HG03457 (cell line): Measurements from ENCODE around the gene PDXDC1.
"Not testable (repeated sequence)": the region's sequence is repeated elsewhere in the genome, so short reads cannot be mapped to it uniquely, and the experiment has no call there.

ENCODE experiments used
- ATAC-seq: cut with Tn5 transposase; IDR thresholded peaks from one replicate; pipeline ENCODE4 v1.9.1; 2021; ENCODE audit warnings: moderate number of reproducible peaks; ENCODE audit not compliant: unreplicated experiment

The PDXDC1 gene

DNA sequence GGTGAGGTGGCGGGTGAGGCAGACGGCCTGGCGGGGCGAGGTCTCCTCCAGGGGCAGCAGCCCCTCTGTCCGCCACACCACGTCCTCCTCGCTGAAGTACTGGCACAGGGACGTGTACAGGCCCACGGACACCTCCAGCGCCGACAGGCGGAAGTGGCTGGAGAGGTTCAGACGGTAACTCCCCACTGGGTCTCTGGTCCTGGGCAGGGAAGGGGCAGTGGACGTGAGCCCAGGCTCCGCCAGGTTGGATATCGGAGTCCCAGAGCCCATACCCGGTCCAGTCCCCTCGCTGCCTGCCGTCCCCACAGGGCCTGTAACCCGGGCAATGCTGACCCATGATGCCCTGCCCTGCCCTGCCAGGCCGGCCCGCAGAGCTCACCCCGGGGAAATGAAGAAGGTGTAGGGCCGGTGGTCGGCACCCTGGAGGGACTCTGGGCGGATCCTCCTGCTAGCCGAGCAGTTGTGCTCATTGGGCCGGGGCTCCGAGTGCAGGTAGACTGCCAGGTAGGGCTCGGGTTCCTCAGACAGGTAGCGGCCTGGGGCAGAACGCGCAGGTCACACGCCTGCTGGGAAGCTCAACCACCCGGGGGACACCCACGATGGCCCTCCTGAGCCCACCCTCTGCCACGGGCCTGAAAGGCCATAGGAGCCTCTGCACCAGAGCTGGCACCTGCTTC is 155.6 kb downstream of the PDXDC1 start:
- not testable (repeated sequence) for ATAC-seq

DNA sequence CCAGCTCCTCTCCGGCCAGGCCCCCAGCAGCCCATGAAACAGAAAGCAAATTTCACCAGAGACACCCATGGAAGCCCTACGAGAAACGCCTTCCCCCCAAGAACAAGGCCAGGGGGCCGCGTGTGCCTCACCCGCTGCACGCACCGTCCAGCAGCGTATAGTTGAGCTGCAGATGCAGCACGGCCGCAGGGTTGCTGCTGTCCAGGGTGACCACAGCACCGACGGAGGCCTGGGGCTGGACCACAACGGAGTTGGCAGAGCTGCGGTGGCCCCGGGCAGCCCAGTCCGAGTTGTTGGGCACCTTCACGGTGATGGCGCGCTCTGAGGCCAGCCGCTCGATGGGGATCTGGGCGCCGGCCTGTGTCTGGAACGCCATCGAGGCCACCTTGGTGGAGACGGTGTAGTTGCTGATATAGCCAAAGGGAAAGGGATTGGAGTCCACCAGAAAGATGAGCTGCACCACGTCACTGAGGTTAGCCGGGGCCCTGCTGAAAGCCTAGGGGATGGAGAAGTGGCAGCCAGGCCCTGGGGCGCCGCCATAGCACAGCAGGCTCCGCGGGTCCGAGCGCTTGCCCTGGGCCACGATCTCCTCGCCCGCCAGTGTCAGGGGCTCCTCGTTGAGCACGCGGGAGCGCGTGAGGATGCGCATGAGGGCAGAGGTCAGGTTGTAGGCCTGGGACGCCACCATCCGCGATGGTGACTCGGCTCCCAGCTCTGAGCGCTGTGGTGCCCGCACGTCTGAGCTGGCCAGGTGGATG is 156.3 kb downstream of the PDXDC1 start:
- ATAC-seq, result not testable (repeated sequence)

DNA sequence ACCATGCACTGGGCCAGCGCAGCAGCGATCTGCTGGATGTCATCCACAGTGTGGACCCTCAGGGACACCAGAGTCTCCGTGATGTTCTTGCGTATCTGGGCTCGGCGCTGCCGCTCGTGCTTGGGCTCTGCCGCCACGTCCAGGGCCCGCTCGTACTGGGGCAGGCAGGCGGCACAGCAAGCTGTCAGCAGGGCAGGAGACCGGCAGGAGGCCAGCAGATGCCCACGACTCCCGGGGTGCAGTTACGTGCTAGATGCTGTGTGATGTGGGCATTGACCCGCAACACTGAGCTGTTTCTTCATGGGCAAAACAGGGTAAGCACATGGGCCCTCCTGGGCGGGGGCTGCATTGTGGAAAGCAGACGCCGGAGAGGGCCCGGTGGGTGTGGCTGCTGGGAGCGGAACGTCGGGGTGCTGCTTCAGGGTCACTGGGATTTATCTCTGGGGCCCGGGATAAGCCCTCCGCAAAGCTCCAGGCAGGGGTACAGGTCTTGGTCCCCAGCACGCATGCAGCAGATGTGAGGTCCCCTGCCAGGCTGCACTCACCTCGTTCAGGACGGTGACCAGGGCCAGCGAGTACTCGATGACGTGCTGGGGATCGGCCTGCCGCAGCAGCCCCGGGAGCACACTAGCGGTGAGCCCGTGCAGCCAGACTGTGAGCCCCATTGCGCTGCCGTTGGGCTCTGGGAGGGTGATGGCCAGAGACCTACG is 158.0 kb downstream of the PDXDC1 start:
- not testable (repeated sequence) for ATAC-seq

DNA sequence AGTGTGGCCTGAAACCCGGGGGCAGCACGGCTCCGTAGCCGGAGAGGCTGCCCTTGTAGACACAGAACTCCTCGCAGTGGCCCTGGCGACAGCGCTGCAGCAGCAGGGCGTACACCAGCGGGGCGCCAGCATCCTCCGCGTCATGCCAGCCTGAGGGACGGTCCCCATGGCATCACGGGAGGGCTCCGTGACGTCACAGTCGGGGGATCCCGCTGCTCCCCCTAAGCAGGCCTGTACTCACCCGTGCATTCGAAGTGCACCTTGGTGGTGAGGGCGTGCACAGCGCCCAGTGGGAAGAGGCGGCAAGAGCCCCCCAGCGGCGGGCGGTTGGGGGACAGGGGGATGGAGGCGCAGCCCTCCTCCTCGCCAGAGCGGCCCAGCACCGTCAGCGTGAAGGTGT is 158.7 kb downstream of the PDXDC1 start:
- ATAC-seq, result not testable (repeated sequence)

DNA sequence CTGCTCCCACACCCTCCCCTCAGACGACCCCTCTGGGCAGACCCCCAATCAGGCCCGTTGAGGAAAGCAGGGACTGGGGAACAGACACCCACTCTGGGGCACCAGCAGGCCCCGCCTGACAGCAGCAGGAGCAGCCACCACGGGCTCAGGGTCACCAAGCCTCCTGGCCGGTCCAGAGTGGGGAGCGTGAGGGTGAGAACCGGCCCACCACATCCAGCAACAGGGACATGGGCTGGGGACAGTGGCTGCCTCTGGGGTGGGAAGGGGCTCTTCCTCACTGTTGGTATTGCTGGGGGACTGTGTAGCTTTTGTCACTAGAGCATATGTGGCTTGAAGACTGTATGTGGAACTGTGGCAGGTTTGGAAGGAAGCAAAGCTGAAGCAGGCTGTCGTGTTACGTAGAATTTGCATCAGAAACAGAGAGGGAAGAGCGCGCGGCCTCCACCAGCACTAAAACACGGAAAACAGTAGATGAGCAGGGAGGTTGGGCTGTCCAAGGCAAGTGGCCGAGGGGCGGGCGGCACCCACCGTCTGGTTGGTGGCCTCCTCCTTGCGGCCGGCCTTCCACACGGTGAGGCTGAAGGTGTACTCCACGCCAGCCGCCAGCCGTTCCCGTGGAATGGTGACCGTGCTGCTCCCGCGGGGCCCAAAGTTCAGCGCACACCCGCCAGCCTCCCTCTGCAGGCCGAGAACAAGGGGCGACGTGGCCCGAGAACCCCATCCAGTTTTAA is 160.1 kb downstream of the PDXDC1 start:
- ATAC-seq, result not testable (repeated sequence)

DNA sequence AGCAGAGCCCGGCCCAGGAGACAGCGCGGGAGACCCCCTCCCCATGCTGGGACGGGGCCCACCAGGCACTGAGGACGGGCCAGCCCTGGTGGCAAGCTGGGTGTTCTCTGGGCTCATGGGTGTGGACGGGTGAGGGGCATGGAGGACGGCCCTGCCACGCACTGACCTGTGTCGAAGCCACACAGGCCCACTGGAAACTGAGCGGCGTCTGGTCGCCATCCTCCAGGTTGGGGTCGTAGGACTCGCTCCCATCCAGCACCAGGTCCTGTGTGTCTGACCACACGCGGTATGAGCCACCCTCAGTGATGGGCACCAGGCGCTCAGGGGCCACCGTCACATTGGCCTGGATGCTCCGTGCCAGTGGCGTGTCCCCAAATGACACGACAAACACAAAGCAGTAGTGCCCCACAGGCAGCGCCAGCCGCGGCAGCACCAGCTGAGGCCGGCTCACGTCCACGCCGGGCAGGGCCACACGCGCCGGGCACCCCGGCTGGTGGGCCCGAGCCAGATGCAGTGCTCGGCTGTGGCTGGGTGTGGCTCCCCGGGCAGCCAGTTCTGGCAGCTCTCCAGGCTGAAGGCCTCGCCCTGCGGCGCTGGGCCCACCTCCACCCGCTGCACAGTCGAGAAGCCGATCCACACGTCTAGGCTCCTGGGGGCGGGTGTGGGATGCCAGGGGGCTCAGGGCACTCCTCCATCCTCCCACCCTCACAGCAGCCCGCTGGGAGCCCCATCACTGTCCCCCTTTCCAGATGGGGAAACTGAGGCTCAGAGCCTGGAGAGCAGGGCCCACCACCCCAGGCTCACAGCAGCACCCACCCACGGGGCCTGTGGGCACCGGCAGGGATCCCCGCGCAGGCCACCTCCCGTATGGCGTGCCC is 160.9 kb downstream of the PDXDC1 start:
- not testable (repeated sequence) for ATAC-seq

DNA sequence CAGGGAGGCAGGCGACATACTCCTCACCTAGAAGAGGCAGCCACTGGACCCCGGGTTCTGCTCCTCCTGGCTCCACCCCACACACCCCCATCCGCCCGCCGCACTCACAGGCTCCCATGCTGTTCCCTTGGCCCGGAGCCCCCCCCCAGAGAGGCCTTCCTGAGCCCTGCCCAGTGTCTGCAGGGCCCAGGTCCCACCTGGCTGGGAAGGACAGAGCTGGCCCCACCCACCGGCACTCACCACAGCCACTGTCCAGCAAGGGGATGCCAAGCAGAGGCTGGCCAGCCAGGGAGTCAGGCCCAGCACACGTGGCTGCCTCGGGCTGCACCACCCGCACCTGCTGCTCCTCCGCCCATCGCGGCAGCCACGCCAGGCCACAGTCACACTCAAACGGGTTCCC is 162.7 kb downstream of the PDXDC1 start:
- not testable (repeated sequence) for ATAC-seq

DNA sequence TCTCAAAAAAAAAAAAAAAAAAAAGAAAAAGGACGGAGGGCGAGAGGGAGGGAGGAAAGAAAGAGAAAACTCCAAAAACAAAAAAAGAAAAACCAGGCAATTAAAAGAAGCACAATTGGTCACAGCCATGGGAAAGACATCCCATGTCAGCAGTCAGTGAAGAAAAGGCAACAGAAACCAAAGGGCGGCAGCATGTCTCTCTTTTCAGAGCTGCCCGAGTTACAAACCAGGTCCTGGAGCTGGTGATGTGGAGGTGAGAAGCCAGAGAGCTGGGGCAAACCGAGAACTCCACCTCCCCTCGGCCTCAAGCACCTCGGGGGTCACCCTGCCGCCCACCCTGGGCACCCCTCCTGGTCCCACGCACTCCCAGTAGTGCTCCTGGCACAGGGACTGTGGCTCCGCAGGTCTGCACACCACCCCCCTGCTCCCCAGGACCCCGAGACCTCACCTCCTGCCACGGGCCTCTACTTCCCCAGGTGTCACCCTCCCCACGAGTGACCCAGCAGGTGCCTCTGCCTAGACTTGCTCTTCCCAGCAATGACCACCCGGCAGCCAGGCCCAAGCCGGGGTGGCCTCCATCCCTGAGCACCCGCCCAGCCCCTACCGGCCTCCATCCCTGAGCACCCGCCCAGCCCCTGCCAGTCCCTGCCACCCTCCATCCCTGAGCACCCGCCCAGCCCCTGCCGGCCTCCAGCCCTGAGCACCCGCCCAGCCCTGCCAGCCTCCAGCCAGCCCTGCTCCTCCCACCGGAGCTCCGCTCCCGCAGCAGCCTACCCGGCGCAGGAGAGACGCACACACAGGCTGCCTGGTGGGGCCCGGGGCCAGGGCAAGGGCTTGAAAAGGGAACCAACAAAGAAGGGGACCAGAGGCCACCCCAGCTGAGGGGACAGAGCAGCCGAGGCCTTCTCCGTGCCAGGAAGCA is 165.9 kb downstream of the PDXDC1 start:
- ATAC-seq, result not testable (repeated sequence)

DNA sequence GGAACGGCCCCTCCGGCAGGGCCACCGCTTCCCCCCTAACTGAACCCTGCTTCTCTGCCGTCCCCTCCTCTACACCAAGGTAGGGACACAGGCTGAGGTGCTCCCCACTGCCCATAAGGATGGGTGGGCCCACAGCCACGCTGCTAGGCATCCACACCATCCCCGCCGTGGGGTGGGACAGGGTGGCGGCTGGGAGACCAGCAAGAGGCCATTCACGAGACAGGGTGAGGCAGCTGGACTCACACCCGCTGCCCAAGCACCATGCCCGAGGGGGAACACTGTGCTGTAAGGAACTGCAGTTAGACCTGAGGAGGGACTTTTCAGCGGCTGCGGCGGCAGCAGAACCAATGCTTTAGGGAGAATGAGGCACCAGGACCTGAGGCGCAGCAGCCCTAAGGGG is 166.8 kb downstream of the PDXDC1 start:
- ATAC-seq, result no peak

DNA sequence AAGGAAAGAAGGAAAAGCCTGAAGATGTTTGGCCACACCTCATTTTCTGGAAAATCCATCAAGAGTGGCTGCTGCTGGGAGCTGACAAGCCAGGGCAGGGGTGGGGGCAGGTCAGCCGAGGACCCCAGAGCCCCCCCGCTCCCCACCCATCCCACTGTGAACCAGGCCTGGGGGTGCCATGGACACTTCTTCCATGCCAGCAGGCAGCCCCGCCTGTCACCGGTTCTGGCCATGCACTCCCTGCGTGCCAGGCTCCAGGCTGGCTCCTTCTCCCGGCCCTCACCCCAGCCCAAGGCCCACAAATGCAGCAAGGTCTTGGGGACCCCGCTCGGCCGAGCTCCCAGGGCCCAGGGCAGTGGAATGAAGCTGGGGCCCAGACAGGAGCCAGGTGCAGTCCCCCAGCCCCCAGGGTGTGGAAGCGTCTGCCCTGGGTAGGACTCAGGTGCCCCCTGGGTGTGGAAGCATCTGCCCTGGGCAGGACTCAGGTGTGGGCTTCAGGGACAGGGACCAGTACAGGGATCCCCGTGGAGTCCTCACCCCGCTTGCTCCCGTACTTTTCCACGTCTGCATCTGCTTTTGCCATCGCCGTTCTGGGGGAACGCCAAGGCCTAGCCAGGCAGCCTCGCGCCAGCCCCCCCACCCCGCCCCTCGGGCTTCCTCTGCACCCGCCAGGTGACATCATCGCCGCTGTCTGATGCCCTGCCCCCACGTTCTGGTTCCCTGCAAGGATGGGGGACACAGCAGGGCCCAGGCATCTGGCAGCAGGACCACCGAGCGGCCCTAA is 167.5 kb downstream of the PDXDC1 start:
- not testable (repeated sequence) for ATAC-seq

DNA sequence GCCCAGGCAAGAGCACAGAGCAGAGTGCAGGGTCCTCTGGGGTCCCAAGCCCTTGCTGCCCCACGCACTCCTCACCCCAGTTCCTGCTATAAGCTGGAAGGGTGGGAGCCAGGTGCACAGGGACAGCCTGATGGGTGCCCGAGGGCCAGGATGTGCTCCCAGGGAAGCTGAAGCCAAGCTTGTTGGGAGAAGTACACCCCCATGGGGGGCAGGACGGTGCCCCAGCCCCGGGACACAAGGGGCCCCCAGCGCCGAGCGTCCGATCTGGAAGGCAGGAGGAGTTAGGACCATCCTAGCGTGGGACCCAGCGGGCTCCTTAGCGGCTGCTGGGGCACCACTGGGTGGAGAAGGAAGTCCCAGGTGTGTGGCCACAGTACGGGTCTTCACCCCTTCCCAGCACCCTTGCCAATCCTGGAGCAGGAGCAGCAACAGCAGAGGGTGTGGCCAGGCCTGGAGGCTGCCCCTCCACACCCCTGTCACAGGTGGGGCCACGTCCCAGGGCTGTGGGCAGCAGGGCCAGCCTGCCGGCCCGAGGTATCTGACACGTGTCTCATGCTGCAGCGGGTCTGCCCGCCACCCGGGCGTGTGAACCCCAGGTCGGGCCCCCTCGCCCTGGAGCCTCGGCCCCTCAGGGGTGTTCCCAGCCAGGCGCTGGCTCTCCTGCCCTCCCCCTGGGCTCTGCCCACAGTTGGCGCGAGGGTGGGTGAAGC is 168.2 kb downstream of the PDXDC1 start:
- not testable (repeated sequence) for ATAC-seq

DNA sequence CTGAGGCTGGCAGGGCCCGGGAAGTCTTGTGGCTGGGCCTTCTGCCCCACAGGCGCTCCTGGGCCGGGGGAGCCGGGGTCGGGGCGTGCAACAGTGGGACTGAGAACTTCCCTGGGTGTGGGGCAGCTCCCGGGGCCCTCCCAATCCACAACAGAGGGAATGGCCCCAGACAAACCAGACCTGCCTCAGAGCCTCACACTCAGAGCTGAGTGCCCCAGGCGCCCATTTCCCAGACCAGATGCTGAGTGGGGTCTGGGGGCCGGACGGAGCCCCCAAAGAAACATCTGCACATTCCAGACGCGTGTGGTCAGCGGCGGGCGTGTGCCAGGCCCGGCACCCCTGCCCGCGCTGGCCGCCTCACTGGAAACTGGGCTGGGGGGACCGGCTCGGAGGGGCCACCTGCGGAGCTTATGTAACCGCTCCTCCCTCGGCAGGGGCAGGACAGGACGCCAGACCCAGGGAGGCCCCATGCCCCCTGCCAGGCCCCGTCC is 168.8 kb downstream of the PDXDC1 start:
- ATAC-seq, result not testable (repeated sequence)

DNA sequence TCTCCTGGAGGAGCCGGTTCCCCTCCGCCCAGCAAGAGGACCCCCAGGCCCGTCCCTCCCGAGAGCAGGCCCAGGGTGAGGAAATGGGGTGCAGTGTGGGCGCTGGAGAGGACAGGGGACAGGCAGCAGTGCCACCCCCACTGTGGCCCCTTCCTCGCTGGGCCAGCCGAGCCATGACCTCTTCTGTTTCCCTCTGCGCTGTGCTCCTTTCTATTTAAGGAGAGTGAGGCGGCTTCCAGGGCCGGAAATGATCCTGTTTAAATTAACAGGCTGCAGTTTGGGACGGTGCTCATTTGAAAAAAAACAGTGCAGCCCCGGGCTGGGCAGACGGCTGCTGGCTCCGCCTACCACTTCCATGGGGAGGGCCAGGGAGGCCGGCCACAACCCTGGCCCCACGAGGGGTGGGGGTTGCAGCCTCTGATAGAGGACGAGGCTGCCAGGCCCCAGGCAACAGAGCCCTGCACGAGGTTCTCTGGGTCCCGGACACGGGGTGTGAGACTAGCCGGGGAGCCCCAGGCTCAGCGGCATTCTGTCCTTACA is 169.3 kb downstream of the PDXDC1 start:
- not testable (repeated sequence) for ATAC-seq

DNA sequence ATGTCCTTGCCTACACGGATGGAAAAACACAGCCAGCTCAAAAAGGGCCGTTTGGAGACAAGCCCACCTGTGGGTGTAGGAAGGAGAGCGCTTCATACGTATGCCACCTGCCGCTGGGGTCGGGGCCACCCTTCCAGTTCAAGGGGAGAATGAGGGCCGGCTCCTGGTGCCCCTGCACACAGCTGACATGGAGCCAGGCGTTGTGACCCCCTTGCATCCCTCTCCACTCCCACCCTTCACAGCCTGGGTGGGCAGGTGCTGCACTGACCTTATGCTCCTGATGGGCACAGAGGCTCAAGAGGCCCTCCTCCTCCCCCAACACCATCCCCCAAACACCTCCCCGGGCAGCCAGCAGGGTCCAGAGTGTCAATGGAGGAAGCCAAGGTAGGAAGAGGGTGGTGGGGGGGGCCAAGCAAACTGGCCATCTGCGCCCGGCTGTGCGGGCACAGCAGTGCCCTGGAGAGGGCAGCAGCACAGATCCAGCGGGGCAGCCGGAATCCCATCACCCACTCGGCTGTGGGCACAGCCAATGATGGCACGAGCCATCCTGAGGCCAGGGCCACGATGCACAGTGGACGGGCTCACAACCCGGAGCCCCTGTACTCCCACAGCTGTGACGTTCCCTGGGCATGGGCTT is 170.1 kb downstream of the PDXDC1 start:
- ATAC-seq, result not testable (repeated sequence)

DNA sequence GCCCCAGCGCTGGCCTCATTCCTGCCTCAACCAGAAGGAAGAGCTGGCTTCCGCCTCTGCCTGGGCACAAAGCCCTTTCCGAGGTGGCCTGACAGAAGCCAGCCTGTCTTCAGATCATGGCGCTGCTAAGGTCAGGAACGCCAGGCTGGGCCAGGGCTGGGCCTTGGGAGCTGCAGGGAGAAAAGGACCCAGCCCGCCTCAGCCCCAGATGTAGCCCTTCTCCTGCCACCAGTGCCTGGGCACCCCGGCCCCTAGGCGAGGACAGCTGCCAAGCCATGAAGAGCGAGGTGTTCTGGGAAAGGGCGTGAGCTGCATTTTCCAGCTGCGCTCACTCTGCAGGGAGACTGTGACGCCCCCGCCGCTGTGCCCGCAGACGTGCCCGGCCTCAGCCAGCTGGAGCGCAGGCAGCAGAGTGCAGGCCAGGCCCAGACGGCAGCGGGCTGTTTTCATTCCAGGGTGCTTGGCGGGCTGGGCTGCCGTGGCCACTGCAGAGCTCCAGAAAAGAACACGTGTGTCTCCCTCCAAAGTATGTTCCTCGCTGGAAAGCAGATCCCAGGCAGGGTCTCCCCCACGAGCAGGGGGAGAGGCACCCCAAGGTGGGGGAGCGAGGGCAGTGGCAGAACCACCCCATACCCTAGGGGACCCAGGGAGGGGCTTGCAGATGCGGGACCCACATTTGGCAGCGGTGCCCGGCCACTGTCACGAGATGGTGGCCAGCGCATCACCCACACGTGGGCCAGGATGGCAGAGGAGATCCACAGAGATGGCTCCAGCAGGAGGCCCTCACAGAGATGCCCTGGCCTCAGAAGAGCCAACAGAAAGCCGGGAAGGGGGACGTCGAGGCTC is 170.8 kb downstream of the PDXDC1 start:
- not testable (repeated sequence) for ATAC-seq

DNA sequence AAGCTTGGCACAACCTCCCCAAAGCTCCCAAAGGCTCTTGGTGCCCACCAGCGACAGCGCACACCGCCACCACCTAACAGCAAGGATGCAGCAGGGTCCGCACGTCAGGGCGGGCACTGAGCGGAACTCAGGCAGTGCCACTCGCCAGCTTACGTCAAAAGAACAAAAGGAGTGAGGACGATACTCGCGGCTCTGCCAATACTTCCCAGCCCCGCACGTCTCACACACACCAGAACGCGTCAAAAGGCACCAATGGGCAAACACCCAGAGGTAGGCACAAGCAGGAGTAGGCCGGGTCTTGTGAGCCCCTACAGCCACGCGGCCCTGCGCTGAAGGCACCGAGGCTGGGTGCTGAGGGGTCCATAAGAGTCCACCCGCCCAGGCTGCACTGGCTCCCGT is 171.4 kb downstream of the PDXDC1 start:
- not testable (repeated sequence) for ATAC-seq
